Measurements from ENCODE around the gene NCLN.
A peak's percentile ranks its signal among the peaks of the same experiment; 100 is the strongest.
"Not testable (repeated sequence)": the region's sequence is repeated elsewhere in the genome, so short reads cannot be mapped to it uniquely, and the experiment has no call there.

The NCLN gene

GRCh38 chr19:3150739-3151329 is 34.9 kb upstream of the NCLN start:
- in situ Hi-C loops (cut with MboI; ENCODE audit: low sequenced_read_pairs), result no loop called here
- DNase-seq (ENCODE audit: low spot score in 2 of 2), result no peak
- Histone ChIP-seq H3K9me3 (no peaks in the 10 kb centered on the region), H3K27me3 (ENCODE audit: low read depth) (no peaks in the 10 kb centered on the region), H3K36me3 (replicated peaks) (no peaks in the 10 kb centered on the region), H3K4me1 (no peaks in the 10 kb centered on the region), H3K4me3 (no peak overlapping the region)

- no peak for DNase-seq (ENCODE audit: low spot score in 2 of 2)
- in situ Hi-C loops (cut with MboI; ENCODE audit: low sequenced_read_pairs), result no loop called here
- H3K36me3 ChIP-seq (replicated peaks), result no peaks in the 10 kb centered on the region
- no peaks in the 10 kb centered on the region for H3K9me3 ChIP-seq
- H3K4me3 ChIP-seq, result no peak overlapping the region
- H3K27me3 ChIP-seq (ENCODE audit: low read depth), result no peaks in the 10 kb centered on the region
- no peaks in the 10 kb centered on the region for H3K4me1 ChIP-seq
Observed at GRCh38 chr19:3151563-3152418, 33.9 kb upstream of the NCLN start.

GRCh38 chr19:3152419-3152780 is 33.3 kb upstream of the NCLN start:
- in situ Hi-C loops (cut with MboI; ENCODE audit: low sequenced_read_pairs), result no loop called here
- H3K9me3 ChIP-seq, result no peaks in the 10 kb centered on the region
- no peaks in the 10 kb centered on the region for H3K27me3 ChIP-seq (ENCODE audit: low read depth)
- no peak for DNase-seq (ENCODE audit: low spot score in 2 of 2)
- H3K4me1 ChIP-seq, result no peaks in the 10 kb centered on the region
- H3K4me3 ChIP-seq, result no peak overlapping the region
- no peaks in the 10 kb centered on the region for H3K36me3 ChIP-seq (replicated peaks)

- Histone ChIP-seq H3K4me3 (no peak overlapping the region), H3K36me3 (replicated peaks) (no peaks in the 10 kb centered on the region), H3K27me3 (ENCODE audit: low read depth) (no peaks in the 10 kb centered on the region), H3K9me3 (no peaks in the 10 kb centered on the region), H3K4me1 (no peaks in the 10 kb centered on the region)
- in situ Hi-C loops (cut with MboI; ENCODE audit: low sequenced_read_pairs), result no loop called here
- DNase-seq (ENCODE audit: low spot score in 2 of 2), result no peak
Observed at GRCh38 chr19:3153286-3154230, 32.2 kb upstream of the NCLN start.

GRCh38 chr19:3154447-3154846 is 31.3 kb upstream of the NCLN start:
- H3K27me3 ChIP-seq (ENCODE audit: low read depth); H3K9me3 ChIP-seq; H3K4me1 ChIP-seq; H3K4me3 ChIP-seq; in situ Hi-C loops (cut with MboI; ENCODE audit: low sequenced_read_pairs); H3K36me3 ChIP-seq (replicated peaks); DNase-seq (ENCODE audit: low spot score in 2 of 2): not testable (repeated sequence)

GRCh38 chr19:3154957-3155736 is 30.6 kb upstream of the NCLN start:
- peak in 1 of 2 experiments; percentile 58 for DNase-seq (ENCODE audit: low spot score in 2 of 2)
- H3K27me3 ChIP-seq (ENCODE audit: low read depth), result no peaks in the 10 kb centered on the region

GRCh38 chr19:3157096-3157845 is 28.5 kb upstream of the NCLN start:
- DNase-seq (ENCODE audit: low spot score in 2 of 2), result no peak

More at GRCh38 chr19:3154957-3155736, 30.6 kb upstream of the NCLN start:
- H3K4me3 ChIP-seq, result no peak overlapping the region
- no peaks in the 10 kb centered on the region for H3K36me3 ChIP-seq (replicated peaks)
- peaks cover 3% of the 10 kb centered on the region; the same call in 1 of the 2 replicates for H3K4me1 ChIP-seq
- H3K9me3 ChIP-seq, result no peaks in the 10 kb centered on the region
- in situ Hi-C loops (cut with MboI; ENCODE audit: low sequenced_read_pairs), result no loop called here

GRCh38 chr19:3159565-3159964 is 26.2 kb upstream of the NCLN start:
- H3K27me3 ChIP-seq (ENCODE audit: low read depth), result no peaks in the 10 kb centered on the region
- H3K4me1 ChIP-seq, result peaks cover 3% of the 10 kb centered on the region; the same call in 1 of the 2 replicates
- in situ Hi-C loops (cut with MboI; ENCODE audit: low sequenced_read_pairs), result no loop called here
- H3K4me3 ChIP-seq, result no peak overlapping the region
- H3K36me3 ChIP-seq (replicated peaks), result no peaks in the 10 kb centered on the region
- DNase-seq (ENCODE audit: low spot score in 2 of 2), result peak; percentile 42 to 64
- H3K9me3 ChIP-seq, result no peaks in the 10 kb centered on the region

More at GRCh38 chr19:3157096-3157845, 28.5 kb upstream of the NCLN start:
- in situ Hi-C loops (cut with MboI; ENCODE audit: low sequenced_read_pairs), result no loop called here
- Histone ChIP-seq H3K36me3 (replicated peaks) (no peaks in the 10 kb centered on the region), H3K4me1 (peaks cover 3% of the 10 kb centered on the region; the same call in 1 of the 2 replicates), H3K9me3 (no peaks in the 10 kb centered on the region), H3K4me3 (no peak overlapping the region), H3K27me3 (ENCODE audit: low read depth) (no peaks in the 10 kb centered on the region)

- no peaks in the 10 kb centered on the region for H3K36me3 ChIP-seq (replicated peaks)
- H3K9me3 ChIP-seq, result no peaks in the 10 kb centered on the region
- in situ Hi-C loops (cut with MboI; ENCODE audit: low sequenced_read_pairs), result loop anchor here (10.0 kb wide), 1 partner anchor 205 kb away; no protein-coding TSS in a partner anchor
- no peak for DNase-seq (ENCODE audit: low spot score in 2 of 2)
- peaks cover 3% of the 10 kb centered on the region; the same call in 1 of the 2 replicates for H3K4me1 ChIP-seq
- H3K4me3 ChIP-seq, result no peak overlapping the region
- H3K27me3 ChIP-seq (ENCODE audit: low read depth), result no peaks in the 10 kb centered on the region
Observed at GRCh38 chr19:3160219-3160618, 25.5 kb upstream of the NCLN start.

- no peaks in the 10 kb centered on the region for H3K9me3 ChIP-seq
- DNase-seq (ENCODE audit: low spot score in 2 of 2), result no peak
- H3K4me1 ChIP-seq, result peaks cover 3% of the 10 kb centered on the region; the same call in 1 of the 2 replicates
- in situ Hi-C loops (cut with MboI; ENCODE audit: low sequenced_read_pairs), result loop anchor here (10.0 kb wide), 1 partner anchor 207 kb away; no protein-coding TSS in a partner anchor
- H3K4me3 ChIP-seq, result no peak overlapping the region
- H3K36me3 ChIP-seq (replicated peaks), result no peaks in the 10 kb centered on the region
- H3K27me3 ChIP-seq (ENCODE audit: low read depth), result no peaks in the 10 kb centered on the region
Observed at GRCh38 chr19:3161453-3161852, 24.3 kb upstream of the NCLN start.

GRCh38 chr19:3162418-3163229 is 23.1 kb upstream of the NCLN start:
- peaks cover 3% of the 10 kb centered on the region; the same call in 1 of the 2 replicates for H3K4me1 ChIP-seq
- in situ Hi-C loops (cut with MboI; ENCODE audit: low sequenced_read_pairs), result loop anchor here (10.0 kb wide), 1 partner anchor 208 kb away; no protein-coding TSS in a partner anchor
- no peak overlapping the region for H3K4me3 ChIP-seq
- H3K27me3 ChIP-seq (ENCODE audit: low read depth), result no peaks in the 10 kb centered on the region
- H3K9me3 ChIP-seq, result no peaks in the 10 kb centered on the region
- H3K36me3 ChIP-seq (replicated peaks), result no peaks in the 10 kb centered on the region
- DNase-seq (ENCODE audit: low spot score in 2 of 2), result peak in 1 of 2 experiments; percentile 54

All from HAP-1 (cell line).